NCI-H1694 treated with DMSO at 0.1 percent for 48 hours (cell line): ENCODE results near the gene FAXDC2.

ENCODE experiments used
- DNase-seq: peaks from one replicate; lab custom pipeline; 2025; lab: John Stamatoyannopoulos, UW

The FAXDC2 gene

DNA sequence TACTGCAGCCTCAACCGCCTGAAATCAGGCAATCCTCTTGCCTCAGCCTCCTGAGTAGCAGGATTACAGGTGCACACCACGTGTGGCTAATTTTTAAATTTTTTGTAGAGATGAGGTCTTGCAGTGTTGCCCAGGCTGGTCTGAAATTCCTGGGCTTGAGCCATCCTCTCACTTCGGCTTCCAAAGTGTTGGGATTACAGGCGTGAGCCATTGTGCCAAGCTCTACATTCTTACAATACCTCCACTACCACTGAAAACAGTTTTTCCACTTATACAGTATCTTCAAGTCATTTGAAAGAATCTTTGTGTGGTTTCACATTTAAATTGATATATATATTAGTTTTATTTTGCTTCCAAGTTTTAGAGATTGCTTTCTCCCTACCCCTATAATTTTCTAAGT, 52.6 kb downstream of the FAXDC2 start:
- DNase-seq: no peak

DNA sequence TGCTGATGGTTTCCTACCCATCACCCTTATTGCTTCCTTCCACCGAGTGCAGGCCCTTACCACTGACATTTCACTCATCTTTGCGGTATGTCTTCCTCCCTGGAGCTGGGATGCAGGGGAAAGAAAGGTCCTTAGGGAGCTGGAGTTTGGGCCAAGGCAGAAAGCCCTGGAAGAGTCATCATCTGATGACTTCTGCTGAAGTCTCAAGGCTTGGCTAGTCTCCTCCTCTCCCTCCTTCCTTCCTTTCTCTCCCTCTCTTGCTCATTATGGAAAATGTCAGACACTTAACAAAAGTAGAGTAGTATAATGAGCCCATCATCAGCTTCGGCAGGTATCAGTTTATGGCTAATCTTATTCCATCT, 55.2 kb downstream of the FAXDC2 start:
- no peak for DNase-seq

DNA sequence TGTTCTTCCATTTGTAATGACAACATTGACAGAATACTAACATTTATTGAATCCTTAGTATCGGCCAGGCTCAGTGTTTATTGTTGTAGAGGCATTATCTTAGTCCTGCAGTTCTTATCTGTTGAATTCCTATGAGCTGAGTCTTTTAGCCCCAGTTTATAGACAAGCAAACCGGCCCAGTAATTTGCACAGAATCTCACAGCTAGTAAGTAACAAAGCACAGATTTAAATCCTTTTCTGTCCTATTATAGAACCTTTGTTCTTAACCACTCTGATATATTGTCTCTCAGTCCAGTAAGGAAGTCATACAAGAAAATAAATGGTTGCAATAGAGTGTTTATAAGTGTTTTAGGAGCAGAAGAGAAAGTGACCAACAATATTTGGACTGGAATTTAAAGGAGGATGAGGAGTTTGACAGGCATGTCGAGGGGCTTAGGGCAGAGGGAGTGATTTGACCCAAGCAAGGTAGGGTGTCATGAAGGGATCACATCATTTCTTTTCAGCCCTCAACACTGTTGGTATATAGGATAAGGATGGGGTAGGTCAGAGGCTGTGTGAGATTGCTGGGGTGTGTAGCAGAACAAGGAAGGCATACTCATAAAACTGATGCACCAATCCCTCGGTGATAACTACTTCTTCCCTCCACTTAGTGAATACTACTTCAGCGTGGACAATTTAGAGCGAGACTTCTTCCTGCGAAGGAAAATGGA, 55.7 kb downstream of the FAXDC2 start:
- no peak for DNase-seq

DNA sequence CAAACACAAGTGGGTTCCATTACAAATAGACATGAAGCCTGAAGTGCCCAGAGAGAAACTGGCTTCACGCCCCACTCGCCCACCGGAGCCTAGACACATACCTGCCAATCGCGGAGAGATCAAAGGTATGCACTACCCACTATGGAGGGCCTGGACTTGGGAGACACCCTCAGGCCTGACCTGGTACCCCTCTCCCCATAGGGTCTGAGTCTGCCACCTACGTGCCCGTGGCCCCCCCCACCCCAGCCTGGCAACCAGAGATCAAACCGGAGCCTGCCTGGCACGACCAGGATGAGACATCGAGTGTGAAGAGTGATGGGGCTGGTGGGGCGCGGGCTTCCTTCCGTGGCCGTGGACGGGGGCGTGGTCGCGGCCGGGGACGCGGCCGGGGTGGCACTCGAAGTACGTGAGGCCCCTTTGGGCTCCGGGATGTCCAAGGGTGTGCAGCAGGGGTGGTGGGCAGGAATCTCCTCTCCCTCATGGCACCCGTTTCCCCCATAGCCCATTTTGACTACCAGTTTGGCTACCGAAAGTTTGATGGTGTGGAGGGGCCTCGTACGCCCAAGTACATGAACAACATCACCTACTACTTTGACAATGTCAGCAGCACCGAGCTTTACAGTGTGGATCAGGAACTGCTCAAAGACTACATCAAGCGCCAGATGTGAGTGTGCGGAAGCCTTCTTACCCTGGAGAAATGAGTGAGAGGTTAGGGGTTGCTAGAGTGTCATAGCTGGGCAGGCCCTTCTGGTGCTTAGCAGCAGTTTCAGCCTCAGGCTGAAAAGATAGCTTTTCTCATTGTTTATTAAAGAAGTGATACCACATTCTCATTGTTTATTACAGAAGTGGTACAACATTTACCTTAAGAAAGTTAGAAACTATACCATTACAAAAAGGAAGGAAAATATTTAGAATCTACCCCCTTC, 56.5 kb downstream of the FAXDC2 start:
- no peak for DNase-seq

DNA sequence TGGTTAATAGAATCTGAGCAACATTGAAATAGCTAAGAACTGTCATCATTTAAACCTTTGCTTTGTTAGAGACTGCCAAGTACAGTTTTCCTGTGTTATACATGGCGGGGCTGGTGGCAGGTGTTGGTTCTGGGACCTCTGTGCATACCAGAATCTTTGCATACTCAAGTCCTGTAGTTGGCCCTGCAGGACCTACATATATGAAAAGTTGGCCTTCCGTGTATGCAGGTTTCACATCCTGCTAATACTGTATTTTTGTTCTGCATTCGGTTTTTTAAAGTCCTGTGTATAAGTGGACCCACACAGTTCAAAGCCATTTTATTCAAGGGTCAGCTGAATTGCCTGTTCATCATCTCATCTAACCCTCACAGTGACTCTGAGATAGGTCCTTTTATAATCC, 58.9 kb downstream of the FAXDC2 start:
- no peak for DNase-seq

DNA sequence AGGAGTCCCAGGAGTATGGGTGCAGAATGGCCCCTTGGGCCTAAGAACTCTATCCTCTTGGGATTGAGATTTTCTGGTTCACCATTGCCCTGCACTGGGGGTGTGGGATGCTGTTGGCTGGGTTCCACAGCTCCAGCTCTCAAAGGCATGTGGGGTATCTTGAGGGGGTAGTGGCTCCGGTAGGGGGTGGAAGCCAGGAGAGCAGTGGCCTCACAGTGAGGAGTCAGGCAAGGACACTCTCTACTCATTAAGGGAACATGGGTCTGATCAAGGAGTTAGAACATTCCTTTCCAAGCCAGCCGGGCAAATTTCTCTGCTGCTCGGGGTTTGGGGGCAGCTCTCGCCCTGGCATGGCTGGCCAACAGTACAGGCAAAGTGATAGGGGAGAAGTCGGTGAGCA, 62.2 kb downstream of the FAXDC2 start:
- no peak for DNase-seq

DNA sequence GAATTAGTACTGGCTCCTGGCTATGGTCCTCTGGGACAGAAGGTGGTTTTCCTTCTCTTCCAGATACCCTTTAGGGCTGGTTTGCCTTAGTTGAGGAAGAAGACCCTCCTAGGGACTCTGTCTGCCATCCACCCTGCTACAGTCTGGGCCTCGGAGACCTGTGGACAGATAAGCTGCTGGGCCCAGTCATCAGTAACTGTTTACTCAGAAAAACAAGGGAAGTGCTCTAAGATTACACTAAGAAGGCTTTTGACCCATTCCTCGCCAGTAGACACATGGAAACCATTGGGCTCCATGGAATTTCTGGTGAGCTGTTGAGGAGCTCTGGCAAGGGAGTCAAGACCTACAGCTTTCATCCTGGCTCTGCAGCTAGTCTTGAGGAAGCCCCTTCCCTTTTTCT, 64.0 kb downstream of the FAXDC2 start:
- no peak for DNase-seq

DNA sequence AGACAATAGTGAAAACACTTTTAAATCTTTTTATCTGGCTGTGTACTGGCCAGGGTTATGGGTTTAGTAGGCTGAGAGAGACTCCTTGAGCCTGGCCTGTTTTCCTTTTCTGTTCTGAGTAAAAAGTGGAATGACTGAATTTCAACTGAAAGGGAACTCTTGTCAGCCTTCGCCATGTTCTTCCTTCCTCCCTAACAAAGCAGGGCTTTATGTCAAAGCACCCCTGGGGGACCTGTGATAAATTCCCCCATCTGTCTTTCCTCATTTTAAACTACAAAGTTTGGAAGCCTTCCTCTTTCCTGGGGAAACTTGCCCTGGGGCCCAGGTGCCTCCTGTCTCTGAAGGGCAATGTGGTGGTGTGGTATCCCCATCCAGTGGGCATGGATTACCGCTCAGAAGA, 65.5 kb downstream of the FAXDC2 start:
- no peak for DNase-seq

DNA sequence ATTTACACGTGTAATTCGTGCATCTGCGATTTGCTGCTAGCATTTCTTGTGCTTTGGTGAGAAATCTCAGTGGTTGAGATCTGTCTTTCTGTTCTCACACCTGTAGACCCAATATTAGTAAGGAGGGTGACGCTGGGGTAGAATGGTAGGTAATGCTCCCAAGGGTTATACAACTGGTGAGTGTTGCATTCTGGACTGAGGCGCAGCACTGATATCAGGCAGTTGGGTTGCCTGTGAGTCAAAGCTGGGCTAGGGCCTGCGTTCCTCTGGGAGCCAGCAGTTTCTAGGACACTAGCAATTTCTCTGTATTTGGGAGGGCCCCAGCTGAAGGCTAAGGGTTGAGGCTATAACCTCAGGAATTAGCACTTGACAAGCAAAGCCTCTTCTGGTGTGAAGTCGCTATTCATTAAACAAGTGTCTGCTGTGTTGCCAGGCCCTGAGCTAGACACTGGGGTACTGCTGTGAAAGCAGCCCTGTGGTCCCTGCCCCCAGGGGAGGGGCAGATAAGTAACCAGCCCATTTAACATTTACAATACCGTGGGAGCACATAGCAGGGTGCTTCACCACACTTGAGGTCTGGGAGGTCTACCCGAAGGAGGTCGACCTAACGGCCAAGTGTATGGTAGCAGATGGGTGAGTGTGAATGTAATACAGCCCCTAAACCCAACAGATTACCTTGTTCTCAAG, 66.5 kb downstream of the FAXDC2 start:
- no peak for DNase-seq

DNA sequence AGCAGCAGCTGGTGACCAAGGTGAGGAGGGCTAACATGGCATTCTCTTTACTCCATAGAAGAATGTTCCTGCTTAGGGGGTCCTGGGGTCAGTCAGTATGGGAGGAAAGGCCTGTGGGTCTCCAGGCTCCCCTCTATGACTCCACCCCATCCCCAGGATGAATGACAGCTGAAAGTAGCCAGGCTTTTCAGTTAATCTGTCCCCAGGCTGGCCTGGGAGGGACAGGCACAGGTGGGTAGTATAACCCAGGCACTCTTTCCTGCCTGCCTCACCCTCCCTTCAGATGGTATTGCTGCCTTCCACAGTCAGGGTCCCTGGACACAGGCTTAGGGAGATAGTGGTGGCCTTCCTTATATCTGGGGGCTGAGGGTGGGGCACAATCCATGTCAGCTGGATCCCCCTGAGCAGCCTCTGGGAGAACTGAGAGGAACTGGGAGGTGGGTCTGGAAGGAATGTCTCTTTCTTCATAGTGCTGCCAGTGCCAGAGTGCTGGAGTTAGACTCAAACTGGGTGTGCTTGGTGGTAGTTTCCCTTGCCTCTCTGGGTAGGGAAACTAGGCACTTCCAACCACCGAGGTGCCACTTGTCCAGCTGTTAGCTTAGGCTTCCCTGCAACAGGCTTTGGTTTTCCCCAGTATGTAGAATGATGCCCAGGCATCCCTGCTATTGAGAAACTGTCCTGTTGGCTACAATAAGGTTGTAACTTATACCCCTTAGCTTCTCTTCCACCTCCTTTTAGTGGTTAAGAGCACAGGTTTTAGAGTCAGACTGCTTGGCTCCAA, 67.4 kb downstream of the FAXDC2 start:
- no peak for DNase-seq

DNA sequence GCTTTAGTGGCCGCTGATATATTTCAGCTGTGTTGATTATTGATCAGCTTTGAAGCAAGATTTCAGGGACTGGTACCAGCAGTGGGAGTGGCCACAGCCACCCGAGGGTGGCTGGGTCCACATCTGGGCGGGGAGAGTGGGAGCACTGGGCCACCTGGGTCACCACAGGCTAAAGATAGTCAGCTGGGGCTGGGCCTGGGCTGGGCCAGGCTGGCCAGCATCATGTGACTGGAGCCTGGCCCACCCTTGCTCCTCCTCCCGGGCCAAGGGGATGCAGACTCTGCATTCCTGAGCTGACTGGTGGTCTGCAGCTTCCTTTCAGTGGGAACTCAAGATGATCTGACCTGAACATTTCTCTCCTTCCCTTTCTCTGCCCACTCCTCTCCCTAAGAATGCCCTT, 68.1 kb downstream of the FAXDC2 start:
- DNase-seq: no peak

DNA sequence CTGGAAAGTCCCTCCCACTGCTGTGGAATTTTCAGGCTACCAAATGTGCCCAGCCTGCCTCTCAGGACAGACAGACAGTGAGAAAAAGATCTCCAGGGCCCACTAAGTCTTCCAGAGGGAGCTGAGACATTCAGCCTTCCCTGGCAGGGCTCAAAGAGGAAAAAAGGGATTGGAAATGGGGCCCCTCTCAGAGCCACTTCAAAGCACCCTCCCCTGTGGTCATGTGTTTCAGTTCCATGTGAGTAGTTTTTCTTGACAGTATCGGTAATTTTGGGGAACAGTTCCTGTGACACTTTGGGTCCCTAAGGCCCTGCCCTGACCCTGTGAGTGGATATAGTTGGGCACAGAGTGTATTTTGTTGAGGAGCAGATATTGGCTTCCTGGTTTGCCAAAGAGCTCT, 70.3 kb downstream of the FAXDC2 start:
- DNase-seq: no peak

DNA sequence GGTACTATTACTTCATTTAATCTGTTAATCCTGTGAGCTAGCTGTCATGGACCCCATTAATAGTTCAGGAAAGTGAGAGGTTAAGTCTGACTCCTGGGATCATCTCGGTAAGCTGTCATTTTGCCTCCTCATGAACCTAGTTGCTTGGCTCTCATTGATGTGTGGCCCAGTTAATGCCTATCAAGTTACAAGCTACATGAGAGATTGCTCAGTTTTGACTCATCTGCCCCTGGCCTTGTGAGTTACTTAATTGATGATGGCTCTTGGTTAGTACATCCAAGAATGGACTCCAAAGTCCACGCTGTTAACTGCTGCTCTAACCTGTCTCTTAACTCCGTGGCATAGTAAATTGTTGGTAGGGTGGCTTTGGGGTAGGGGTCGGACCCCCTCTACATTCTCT, 71.3 kb downstream of the FAXDC2 start:
- no peak for DNase-seq

DNA sequence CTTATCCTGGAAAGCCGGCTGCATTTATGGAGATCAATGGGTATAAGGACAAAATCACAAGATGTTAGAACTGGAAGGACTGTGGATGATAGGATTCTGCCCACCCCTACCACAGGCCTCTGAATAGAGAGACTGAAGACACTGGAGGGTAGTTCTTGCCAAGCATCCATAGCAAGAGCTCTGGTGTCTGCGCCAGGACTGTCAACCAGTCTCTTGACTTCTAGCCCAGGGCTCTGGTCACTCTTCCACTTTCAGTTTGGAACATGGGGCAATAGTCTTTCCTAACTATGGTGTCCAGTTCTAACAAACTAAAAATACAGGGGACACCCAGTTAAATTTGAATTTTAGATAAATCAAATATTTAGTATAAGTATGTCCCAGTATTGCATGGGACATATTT, 71.9 kb downstream of the FAXDC2 start:
- no peak for DNase-seq

DNA sequence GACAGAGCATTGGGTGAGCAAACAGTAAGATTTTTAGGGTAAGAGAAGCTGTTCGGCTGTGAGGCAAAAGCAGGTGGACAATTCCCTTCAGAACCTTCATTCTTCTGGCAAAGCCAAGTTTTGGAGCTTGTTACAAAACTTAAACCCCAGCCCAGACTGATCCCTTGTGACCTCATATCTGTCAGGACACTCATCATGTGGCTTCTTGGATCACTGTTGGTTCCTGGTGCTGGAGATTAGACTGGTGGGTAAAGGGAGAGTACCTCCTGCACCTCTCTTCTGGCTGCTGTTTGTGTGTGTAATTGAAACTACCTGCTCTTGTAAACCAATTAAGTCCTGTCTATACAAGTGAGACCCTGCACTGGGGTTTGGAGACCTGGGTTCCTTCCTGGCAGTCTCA, 74.2 kb downstream of the FAXDC2 start:
- no peak for DNase-seq

DNA sequence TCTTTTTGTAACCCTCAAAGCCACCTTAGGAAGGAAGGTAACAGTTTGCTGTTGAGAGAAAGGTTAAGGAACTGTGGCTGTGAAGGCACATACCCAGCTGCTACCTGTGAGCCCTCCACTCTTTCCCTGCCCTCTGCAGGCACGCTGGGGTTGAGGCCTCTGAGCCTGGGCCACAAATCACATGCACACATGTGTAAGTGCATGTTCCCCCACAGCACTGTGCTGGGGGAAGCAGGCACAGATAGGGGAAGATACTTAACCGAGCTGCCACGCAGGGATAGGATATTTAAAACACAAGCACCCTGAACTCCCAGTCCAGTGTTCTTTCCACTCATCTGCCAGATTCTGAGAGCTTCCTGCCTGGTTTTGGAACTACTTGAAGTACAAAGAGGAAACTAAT, 77.1 kb downstream of the FAXDC2 start:
- no peak for DNase-seq

DNA sequence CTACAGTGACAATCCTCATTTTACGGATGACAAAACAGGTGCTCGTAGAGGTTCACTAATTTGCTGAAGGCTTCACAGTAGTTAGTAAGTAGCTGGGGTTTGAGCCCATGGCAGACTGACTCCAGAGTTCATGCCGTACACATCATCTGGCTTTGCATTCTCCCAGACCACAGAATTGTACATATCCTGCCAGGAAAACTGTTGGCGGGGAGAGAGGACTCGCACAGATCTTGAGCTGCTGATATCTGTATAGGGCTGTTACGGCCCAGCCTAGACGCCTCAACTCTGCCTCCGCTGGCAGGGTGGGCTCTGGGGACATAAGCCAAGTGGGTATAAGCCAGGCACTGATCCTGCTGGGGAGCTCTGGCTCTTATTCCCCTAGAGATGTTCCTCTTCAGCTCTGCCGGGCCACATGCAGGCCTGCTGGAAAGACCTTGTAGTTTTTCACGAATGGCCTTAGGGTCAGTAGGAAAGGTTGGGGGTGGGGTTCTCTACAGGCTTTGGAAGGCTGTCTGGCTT, 79.0 kb downstream of the FAXDC2 start:
- DNase-seq: peak; percentile 32

DNA sequence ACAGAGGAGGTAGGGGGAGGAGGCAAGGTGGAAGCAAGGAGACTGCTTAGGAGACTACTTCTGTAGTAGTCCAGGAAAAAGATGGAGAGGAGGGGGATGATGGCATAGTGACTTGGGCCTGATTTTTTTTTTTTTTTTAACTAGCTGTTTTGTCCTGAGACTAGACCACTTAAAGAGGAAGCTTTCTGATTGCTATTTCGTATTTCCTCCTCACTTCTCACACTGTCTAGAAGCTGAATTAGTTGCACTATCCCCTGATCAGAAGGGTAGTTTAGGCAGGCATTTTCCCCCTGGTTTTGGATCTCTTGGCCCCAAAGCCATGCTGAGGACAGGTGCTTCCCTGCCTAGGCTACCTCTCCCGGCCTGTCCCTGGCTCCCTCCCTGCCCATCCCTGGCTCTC, 80.3 kb downstream of the FAXDC2 start:
- DNase-seq: no peak
